GM13976 (cell line): ENCODE data around the gene RALGAPA1.

ENCODE experiments used
- DNase-seq: peaks from one replicate; pipeline ENCODE4 v3.0.0; 2012; ENCODE audit warnings: low spot score
- CTCF ChIP-seq: IDR thresholded peaks from 2 replicates; pipeline ENCODE4 v1.5.1; 2012; ENCODE audit warnings: borderline replicate concordance, mild to moderate bottlenecking; ENCODE audit not compliant: insufficient read depth; ENCODE audit errors: extremely low read depth, missing control alignments, control extremely low read depth
- in situ Hi-C: fragments of 300-500 bp; cut with MboI; formaldehyde crosslinking; loops from one replicate; pipeline ENCODE4 v1.12.0; 2022; ENCODE audit warnings: low sequenced_read_pairs, mixed read lengths, inconsistent platforms; ENCODE audit not compliant: unreplicated experiment

The RALGAPA1 gene

GRCh38 chr14:35704793-35705493 lies 104.2 kb downstream of the RALGAPA1 start:
- in situ Hi-C loops: no loop called here
- no peak for DNase-seq
- TF ChIP-seq CTCF: no peak

GRCh38 chr14:35701531-35701930 lies 107.6 kb downstream of the RALGAPA1 start:
- in situ Hi-C loops: no loop called here
- no peak for DNase-seq
- TF ChIP-seq CTCF: no peak

- no peak for DNase-seq
- no peak for TF ChIP-seq CTCF
- in situ Hi-C loops: no loop called here
Measured at GRCh38 chr14:35699791-35700444, 109.2 kb downstream of the RALGAPA1 start.

DNA sequence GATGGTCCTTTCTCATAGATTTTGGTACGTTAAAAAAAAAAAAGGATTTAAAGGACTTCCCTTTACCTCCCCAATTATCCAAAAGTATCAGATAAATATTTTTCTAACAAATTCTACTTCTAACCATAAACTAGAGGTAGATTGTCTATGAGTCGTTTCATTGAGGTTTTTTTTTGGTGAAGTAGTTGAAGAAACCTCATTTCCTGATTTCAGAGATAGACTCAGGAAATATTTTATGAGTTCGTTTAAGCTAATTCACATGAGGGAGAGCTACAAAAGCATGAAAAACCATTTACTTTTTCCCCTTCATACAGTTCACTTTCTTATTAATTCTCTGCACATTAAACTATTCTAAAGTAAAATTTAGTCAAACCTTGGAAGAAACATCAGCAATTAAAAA lies 112.5 kb downstream of the RALGAPA1 start:
- in situ Hi-C loops: no loop called here
- DNase-seq: no peak
- no peak for TF ChIP-seq CTCF

DNA sequence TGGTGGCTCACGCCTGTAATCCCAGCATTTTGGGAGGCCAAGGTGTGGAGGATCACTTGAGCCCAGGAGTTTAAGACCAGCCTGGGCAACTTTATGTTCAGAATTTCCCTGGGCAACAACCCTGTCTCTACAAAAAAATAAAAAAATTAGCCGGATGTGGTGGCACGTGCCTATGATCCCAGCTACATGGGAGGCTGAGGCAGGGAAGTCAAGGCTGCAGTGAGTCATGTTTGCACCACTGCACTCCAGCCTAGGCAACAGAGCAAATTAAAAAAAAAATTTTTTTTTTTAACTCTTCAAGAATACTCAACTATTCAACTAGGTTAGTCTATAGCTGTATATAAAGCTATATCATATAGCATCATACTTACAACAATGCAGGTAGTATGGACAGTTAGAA lies 113.0 kb downstream of the RALGAPA1 start:
- in situ Hi-C loops: no loop called here
- no peak for DNase-seq
- TF ChIP-seq CTCF: no peak

- no peak for TF ChIP-seq CTCF
- DNase-seq: no peak
- in situ Hi-C loops: no loop called here
Measured at GRCh38 chr14:35695647-35696046, 113.4 kb downstream of the RALGAPA1 start.

DNA sequence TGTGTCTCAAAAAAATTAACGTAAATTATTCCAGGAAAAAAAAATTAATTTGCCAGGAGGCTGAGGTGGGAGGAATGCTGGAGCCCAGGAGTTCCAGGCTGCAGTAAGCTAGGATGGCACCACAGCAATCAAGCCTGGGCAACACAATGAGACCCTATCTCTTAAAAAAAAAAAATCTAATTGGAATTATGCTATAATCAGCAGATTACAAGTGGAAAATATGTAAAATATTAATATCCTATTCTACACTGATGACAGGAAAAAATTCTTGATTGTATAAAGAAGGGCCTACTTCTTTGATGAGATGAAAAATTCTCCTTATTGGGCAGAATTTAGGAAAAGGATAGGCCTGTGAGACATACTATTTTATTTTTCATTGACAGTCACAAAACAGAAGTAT lies 114.0 kb downstream of the RALGAPA1 start:
- no peak for TF ChIP-seq CTCF
- in situ Hi-C loops: no loop called here
- DNase-seq: no peak
